Neural cell (in vitro differentiated cells): ENCODE measurements around the gene PRF1. TPM values are rescaled to one million over a fixed set of nuclear protein-coding genes. Genes with fewer than 3 reads are reported as not detected.

Experiments used
- H2AFZ ChIP-seq: fragments of 200-600, 300-800 bp; sonication (generic), shearing (Covaris generic); 2 replicates; pipeline ENCODE4 v1.6.0; 2014; ENCODE audit warnings: low read depth, mild to moderate bottlenecking, antibody characterized with exemption, low read length, moderate library complexity
- H3F3A ChIP-seq: fragments of 200-600 bp; shearing (Covaris generic); 2 replicates; pipeline ENCODE4 v1.6.1; 2016; ENCODE audit warnings: mild to moderate bottlenecking, moderate library complexity, mixed read lengths, antibody characterized with exemption, low read length; ENCODE audit not compliant: insufficient read depth, poor library complexity, severe bottlenecking
- H3K27ac ChIP-seq: fragments of 200-600, 300-800 bp; sonication (generic), shearing (Covaris generic); 2 replicates; pipeline ENCODE4 v1.5.1; 2014; ENCODE audit warnings: mild to moderate bottlenecking, low read length, moderate library complexity
- H3K27me3 ChIP-seq: fragments of 300-800, 200-600 bp; sonication (generic), shearing (Covaris generic); 2 replicates; pipeline ENCODE4 v1.6.0; 2014; ENCODE audit warnings: mild to moderate bottlenecking, low read depth, low read length, moderate library complexity; ENCODE audit not compliant: insufficient read depth
- H3K36me3 ChIP-seq: fragments of 300-800, 200-600 bp; sonication (generic), shearing (Covaris generic); 2 replicates; pipeline ENCODE4 v1.5.1; 2014; ENCODE audit warnings: mild to moderate bottlenecking, antibody characterized with exemption, low read length, moderate library complexity; ENCODE audit not compliant: insufficient read depth
- H3K4me2 ChIP-seq: fragments of 300-800, 200-600 bp; sonication (generic), shearing (Covaris generic); 2 replicates; pipeline ENCODE4 v1.6.0; 2014; ENCODE audit warnings: mild to moderate bottlenecking, low read length
- H3K4me3 ChIP-seq: fragments of 300-800, 200-600 bp; sonication (generic), shearing (Covaris generic); 2 replicates; pipeline ENCODE4 v1.5.1; 2014; ENCODE audit warnings: mild to moderate bottlenecking, low read length, moderate library complexity
- H3K79me2 ChIP-seq: fragments of 200-600 bp; shearing (Covaris generic); replicated peaks from 2 replicates; pipeline ENCODE4 v1.6.0; 2014; ENCODE audit warnings: mild to moderate bottlenecking, low read length, moderate library complexity; ENCODE audit not compliant: insufficient read depth
- H3K9ac ChIP-seq: fragments of 300-800, 200-600 bp; sonication (generic), shearing (Covaris generic); 2 replicates; pipeline ENCODE4 v1.6.1; 2016; ENCODE audit warnings: mild to moderate bottlenecking, low read length, mixed read lengths
- H3K9me2 ChIP-seq: fragments of 200-600 bp; shearing (Covaris generic); 2 replicates; pipeline ENCODE4 v1.6.1; 2016; ENCODE audit warnings: mild to moderate bottlenecking, low read length, mixed read lengths; ENCODE audit not compliant: insufficient read depth
- H3K9me3 ChIP-seq: fragments of 200-600, 300-800 bp; sonication (generic), shearing (Covaris generic); 2 replicates; pipeline ENCODE4 v1.6.1; 2016; ENCODE audit warnings: mild to moderate bottlenecking, mixed run types, low read length, moderate library complexity, mixed read lengths
- H4K20me1 ChIP-seq: fragments of 200-600 bp; shearing (Covaris generic); 2 replicates; pipeline ENCODE4 v1.6.1; 2016; ENCODE audit warnings: mild to moderate bottlenecking, mixed run types; ENCODE audit not compliant: insufficient read depth
- CTCF ChIP-seq: fragments of 450-650 bp; IDR thresholded peaks from 2 replicates; pipeline ENCODE4 v1.5.1; 2014; ENCODE audit warnings: antibody characterized with exemption, mild to moderate bottlenecking, moderate library complexity; ENCODE audit not compliant: poor library complexity, severe bottlenecking
- EP300 ChIP-seq: fragments of 450-650 bp; conservative IDR thresholded peaks from 2 replicates; pipeline ENCODE4 v1.6.1; 2014; ENCODE audit warnings: antibody characterized with exemption, mild to moderate bottlenecking, moderate library complexity; ENCODE audit not compliant: poor library complexity, severe bottlenecking
- EZH2 ChIP-seq: fragments of 200-600, 300-800 bp; shearing (Covaris generic), sonication (generic); IDR thresholded peaks from 2 replicates; pipeline ENCODE4 v1.6.1; 2014; ENCODE audit warnings: antibody characterized with exemption, low read length, borderline replicate concordance, mild to moderate bottlenecking; ENCODE audit not compliant: insufficient read depth, poor library complexity, severe bottlenecking
- MXI1 ChIP-seq: fragments of 450-650 bp; conservative IDR thresholded peaks from 2 replicates; pipeline ENCODE4 v1.6.1; 2014; ENCODE audit warnings: antibody characterized with exemption, mild to moderate bottlenecking; ENCODE audit not compliant: poor library complexity, severe bottlenecking
- POLR2AphosphoS5 ChIP-seq: IDR thresholded peaks from 2 replicates; pipeline ENCODE4 v1.6.1; 2012
- RAD21 ChIP-seq: fragments of 450-650 bp; conservative IDR thresholded peaks from 2 replicates; pipeline ENCODE4 v1.6.1; 2014; ENCODE audit warnings: antibody characterized with exemption, mild to moderate bottlenecking, moderate library complexity
- REST ChIP-seq: IDR thresholded peaks from 2 replicates; pipeline ENCODE4 v1.6.1; 2012; ENCODE audit warnings: borderline replicate concordance
- SMC3 ChIP-seq: fragments of 450-650 bp; conservative IDR thresholded peaks from 2 replicates; pipeline ENCODE4 v1.6.1; 2014; ENCODE audit warnings: antibody characterized with exemption, mild to moderate bottlenecking, moderate library complexity; ENCODE audit not compliant: poor library complexity
- TAF1 ChIP-seq: IDR thresholded peaks from 2 replicates; pipeline ENCODE4 v1.6.1; 2012; ENCODE audit warnings: low read depth
- polyA plus RNA-seq: library from polyadenylated mRNA; depleted of rRNA; stranded (reverse); fragments of >200 nt; gene quantifications from 2 replicates; pipeline ENCODE4 v1.2.3, GENCODE V29; 2014

The PRF1 gene
- polyA plus RNA-seq, 1 donor from 2014 or later = not detected

- Histone ChIP-seq H3K4me2 (no peak overlapping the region), H3K79me2 (no peaks in the 10 kb centered on the region), H3K4me3 (no peak overlapping the region), H3K36me3 (no peaks in the 10 kb centered on the region), H3K9me3 (no peaks in the 10 kb centered on the region), H4K20me1 (no peaks in the 10 kb centered on the region), H3K27me3 (no peaks in the 10 kb centered on the region), H3K9ac (no peak overlapping the region), H3K9me2 (no peaks in the 10 kb centered on the region), H3F3A (no peaks in the 10 kb centered on the region), H2AFZ (no peak overlapping the region), H3K27ac (no peak overlapping the region)
- TF ChIP-seq MXI1 (no peak), CTCF (no peak)
Observed at GRCh38 chr10:70621503-70622078, 19.1 kb upstream of the PRF1 start.

GRCh38 chr10:70620020-70620289, 17.4 kb upstream of the PRF1 start:
- H3K36me3 ChIP-seq = no peaks in the 10 kb centered on the region
- H3K4me3 ChIP-seq = no peak overlapping the region
- no peak overlapping the region for H3K9ac ChIP-seq
- no peaks in the 10 kb centered on the region for H3K27me3 ChIP-seq
- no peaks in the 10 kb centered on the region for H3K9me3 ChIP-seq
- no peak overlapping the region for H3K4me2 ChIP-seq
- no peaks in the 10 kb centered on the region for H4K20me1 ChIP-seq
- no peak for TF ChIP-seq POLR2AphosphoS5
- no peak for TF ChIP-seq TAF1
- TF ChIP-seq EP300 = no peak
- no peak overlapping the region for H3K27ac ChIP-seq
- H3F3A ChIP-seq = no peaks in the 10 kb centered on the region
- H2AFZ ChIP-seq = no peak overlapping the region
- no peaks in the 10 kb centered on the region for H3K9me2 ChIP-seq
- H3K79me2 ChIP-seq = no peaks in the 10 kb centered on the region

GRCh38 chr10:70619271-70620019, 16.9 kb upstream of the PRF1 start:
- no peak overlapping the region for H2AFZ ChIP-seq
- no peaks in the 10 kb centered on the region for H3K36me3 ChIP-seq
- no peaks in the 10 kb centered on the region for H3F3A ChIP-seq
- no peak overlapping the region for H3K9ac ChIP-seq
- no peaks in the 10 kb centered on the region for H3K79me2 ChIP-seq
- no peak overlapping the region for H3K27ac ChIP-seq
- no peaks in the 10 kb centered on the region for H3K9me2 ChIP-seq
- H4K20me1 ChIP-seq = no peaks in the 10 kb centered on the region
- H3K9me3 ChIP-seq = no peaks in the 10 kb centered on the region
- H3K4me3 ChIP-seq = no peak overlapping the region
- TF ChIP-seq POLR2AphosphoS5 = no peak
- TF ChIP-seq SMC3 = no peak
- no peak for TF ChIP-seq REST
- TF ChIP-seq CTCF = no peak
- TF ChIP-seq EP300 = no peak
- TF ChIP-seq RAD21 = no peak
- no peak for TF ChIP-seq MXI1
- no peak for TF ChIP-seq EZH2
- no peaks in the 10 kb centered on the region for H3K27me3 ChIP-seq
- H3K4me2 ChIP-seq = no peak overlapping the region
